DMS 273 treated with DMSO at 0.1 percent for 48 hours (cell line): Measurements from ENCODE around the gene VCP.

ENCODE experiments used
- DNase-seq: peaks from one replicate; lab custom pipeline; 2025; lab: John Stamatoyannopoulos, UW

Gene VCP

DNA sequence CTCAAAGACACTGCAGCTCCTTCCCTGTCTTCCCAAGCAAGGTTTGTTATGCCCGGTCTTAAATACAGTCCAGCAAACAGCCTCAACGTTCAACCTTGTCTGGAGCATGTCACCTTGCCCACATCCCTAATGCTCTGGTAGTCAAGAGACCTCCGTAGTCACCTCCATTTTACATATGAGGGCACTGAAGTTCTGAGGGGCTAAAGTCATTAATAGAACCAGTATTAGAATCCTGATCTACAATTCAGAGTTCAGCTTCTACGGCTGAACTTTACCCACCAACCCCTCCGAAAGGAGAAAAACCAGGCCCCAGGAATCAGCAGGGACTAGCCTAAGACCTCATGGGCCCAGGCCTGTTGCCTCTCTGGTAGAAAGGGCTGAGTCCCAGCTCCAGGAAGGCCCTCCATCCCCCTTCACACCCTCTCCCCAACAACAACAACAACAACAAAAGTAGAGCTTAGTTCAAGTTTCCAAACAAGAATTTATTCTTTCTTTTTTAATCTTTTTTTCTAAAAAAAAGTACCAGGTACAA, 31.3 kb upstream of the VCP start:
- no peak for DNase-seq

DNA sequence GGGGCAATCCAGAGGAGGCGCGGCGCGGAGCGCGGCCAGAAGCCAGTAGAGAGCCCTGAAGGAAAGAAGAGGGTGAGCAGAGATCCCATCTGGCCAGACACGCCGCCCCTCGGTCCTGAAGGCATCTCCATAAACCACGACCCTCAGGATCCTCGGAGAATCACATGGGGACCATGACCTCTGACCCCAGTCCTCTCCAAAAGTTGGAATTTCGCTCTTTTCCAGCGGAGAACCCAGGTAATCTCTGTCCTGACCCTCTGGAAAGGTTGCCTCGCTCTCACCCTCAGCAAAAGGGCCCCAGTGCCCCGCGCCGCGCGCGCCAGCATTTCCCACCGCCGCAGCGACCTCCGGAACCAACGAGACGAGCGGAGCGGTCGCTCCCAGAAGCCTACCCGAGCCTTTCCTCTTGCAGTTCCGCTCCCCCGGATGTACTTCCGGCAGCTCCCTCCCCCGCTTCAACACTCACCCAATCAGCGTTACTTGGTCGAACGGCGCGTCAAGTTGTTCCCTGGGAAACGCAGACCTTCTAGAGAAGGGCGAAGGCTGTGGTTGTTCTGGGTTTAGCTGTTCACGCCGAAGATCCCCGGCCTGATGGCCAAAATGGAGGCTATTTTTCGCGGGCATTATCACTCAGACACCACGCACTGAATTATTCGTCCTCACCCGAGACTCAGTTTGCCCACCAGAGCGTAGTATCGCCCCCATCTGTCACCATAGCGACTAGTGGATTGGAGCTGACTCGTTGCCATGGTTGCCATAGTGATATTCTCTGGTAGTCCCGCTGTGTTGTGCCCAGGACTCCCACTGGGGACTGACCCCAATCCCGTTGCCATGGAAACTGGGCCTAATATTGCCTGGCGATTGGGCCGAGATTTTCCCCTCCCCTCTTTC, 30.6 kb upstream of the VCP start, which contains the start of gene STOML2:
STOML2 (minus strand) TSS at position 363 of the 891 bp plus-strand sequence; CDS start at position 326, 37 bp downstream.
- peak; percentile 94 for DNase-seq

- no peak for DNase-seq
Measured at GRCh38 chr9:35102465-35102768, 30.0 kb upstream of the VCP start.

DNA sequence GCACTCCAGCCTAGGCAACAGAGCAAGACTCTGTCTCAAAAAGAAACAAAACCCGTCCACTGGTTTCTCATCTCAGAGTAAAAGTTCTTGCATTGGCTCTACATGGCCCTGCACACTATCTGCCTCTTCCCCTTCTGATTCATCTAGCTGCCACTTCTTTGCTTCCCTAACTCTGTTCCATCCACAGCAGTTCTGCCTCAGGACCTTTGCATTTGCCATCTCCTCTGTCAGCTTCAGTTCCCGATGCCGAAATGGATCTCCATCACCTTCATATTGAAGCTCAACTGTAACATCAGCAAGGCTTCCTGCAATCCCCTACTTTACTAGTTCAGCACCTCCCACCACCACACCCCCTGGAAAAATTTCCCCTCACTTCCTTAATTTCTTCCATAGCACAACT, 25.1 kb upstream of the VCP start:
- DNase-seq: no peak

GRCh38 chr9:35096035-35096849, 23.8 kb upstream of the VCP start, which contains the start of gene PIGO:
TSS of gene PIGO (minus strand) at chr9:35096591. CDS start at chr9:35095565, 1,026 bp downstream.
- DNase-seq: peak; percentile 65

DNA sequence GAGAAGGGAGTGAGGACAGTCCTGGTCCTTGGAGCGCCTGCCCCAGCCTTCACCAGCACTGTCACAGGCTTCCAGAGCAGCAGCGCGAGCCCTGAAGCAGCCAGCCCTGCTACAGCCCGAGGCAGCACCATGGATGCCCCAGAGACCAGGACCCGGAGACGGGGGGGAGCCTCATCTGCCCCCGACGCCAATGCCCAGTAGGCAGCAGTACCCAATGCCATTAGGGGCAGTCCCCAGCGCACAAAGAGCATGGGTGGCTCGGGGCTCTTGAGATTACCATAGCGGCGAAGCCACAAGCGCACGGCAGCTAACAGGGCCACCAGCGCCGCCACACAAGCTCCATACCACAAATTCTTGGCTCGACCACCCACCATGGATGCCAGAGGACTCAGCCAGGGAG, 19.1 kb upstream of the VCP start:
- no peak for DNase-seq

- no peak for DNase-seq
Measured at GRCh38 chr9:35089434-35089833, 17.0 kb upstream of the VCP start.

- no peak for DNase-seq
Measured at GRCh38 chr9:35085078-35085477, 12.7 kb upstream of the VCP start.

- DNase-seq: peak; percentile 85
Measured at GRCh38 chr9:35079426-35080341, 7.3 kb upstream of the VCP start, which contains the start of gene FANCG. TSS of gene FANCG (minus strand) at chr9:35079942. CDS start at chr9:35079524, 418 bp downstream.

DNA sequence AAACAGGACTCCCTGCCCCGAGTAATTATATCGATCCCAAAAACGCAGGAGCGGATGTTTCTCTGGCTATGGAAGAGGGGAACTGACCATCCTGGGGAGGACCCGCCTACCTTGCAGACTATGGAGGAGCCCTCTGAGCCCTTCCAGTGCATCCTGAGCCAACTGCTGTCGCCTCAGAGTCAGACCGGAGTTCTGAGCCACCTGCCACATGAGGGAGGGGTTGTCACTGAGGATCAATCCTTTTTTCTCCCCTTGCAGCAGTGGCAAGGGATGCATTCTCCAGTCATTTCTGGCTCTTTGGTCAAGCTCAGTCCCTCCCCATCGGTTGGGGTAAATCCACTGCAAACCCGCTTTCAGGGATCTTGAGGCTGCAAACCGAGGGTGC, 6.6 kb upstream of the VCP start:
- DNase-seq: no peak

DNA sequence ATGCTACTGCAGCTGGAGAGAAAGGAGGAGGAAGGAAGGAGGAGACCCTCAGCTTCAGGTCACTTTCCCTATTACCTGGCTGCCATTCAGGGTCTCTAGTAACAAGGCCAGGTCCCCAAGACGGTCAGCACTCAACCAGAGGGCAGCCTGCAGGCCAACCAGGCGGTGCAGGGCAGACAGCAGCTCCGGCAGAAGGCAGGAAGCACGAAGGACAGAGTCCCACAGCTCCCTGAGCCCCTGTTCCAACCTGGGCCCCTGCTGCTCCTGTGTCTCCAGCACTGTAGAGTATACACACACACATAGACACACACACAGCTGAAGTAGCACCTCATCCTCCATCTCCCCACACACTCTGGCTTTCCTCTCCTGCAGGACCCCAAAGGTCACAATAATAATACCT, 5.6 kb upstream of the VCP start:
- DNase-seq: no peak

- no peak for DNase-seq
Measured at GRCh38 chr9:35076848-35077247, 4.4 kb upstream of the VCP start.

- DNase-seq: no peak
Measured at GRCh38 chr9:35075358-35075757, 2.9 kb upstream of the VCP start.

DNA sequence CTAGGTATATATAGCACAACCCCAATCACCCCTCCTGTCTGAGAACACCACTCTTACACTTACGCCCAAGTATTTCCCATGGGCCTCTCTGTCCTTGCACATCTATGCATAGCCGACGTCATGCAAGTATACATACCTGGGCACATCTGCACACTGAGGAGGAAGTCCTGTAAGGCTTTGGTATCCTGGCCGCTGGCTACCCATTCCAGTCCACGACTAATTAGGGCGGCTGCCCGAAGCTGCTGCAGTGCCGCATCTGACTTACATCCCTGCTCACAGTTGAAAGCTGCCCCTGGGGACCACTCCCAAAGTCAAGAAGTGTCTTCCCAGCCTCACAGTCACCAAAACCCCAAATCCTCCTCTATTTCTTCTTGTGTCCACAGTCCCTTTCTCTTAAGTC, 2.4 kb upstream of the VCP start:
- DNase-seq: no peak

- DNase-seq: no peak
Measured at GRCh38 chr9:35074141-35074540, 1.7 kb upstream of the VCP start.

DNA sequence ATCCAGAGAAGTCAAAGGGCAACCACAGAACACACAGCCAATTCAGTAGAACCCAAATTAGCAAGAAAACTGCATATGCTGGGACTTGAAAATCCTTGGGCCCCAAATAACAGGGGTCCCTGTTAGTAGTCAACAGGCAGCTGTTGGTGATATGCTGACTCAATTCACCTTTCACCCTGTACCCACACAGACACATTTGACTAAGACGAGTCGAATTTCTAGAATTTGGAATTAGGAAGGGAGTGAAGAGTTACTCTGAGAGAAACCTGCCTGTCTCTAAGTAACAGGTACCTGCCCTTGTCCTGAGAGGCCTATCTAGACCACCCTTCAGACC, 821 bp upstream of the VCP start:
- no peak for DNase-seq

GRCh38 chr9:35071814-35072460, 488 bp downstream of the VCP start:
- DNase-seq: peak; percentile 54

DNA sequence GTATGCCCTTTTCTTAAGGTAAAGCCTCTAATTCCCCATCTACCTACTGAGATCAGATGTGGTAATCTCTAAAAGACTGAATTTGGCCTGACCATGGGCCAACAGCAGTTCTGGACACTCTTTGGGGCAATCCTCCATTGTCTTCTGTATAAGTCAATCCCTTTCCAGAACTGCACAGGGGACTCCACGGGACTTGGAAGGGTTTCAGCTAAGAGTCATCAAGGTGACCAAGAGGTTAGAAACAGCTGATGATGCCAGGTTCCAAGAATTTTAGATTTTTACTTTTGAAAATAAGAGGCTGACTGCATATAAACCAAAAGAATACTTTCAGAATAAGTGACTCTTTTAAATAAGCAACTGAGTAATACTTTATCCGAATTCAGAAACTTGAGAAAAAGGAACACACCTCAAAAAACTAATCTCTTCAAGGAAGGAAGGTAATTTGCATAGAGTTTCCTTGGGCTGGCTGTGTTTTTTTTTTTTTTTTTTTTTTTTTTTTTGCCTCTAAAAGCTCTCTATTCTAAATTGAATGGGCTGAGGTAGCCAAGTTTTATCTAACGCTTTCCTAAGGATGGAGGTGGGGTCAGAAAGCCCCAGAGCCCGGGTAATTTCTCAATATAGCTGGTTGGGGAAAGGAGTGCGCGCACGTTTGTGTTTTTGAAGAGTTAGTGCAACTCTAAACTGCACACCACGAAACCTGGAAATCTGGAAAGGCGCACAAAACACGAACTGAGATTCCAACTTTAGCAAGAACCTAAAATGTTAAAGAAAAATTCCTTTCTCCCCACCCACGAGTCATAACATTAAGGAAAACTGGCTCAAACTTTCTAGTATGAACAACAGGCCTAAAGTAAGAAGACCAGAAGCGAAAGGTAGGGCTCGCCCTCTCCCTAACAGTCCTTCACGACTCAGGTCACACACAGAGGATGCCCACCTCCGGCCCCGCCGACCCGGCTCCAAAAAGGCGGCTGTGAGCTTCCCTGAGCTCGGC, 1.3 kb downstream of the VCP start:
- no peak for DNase-seq

DNA sequence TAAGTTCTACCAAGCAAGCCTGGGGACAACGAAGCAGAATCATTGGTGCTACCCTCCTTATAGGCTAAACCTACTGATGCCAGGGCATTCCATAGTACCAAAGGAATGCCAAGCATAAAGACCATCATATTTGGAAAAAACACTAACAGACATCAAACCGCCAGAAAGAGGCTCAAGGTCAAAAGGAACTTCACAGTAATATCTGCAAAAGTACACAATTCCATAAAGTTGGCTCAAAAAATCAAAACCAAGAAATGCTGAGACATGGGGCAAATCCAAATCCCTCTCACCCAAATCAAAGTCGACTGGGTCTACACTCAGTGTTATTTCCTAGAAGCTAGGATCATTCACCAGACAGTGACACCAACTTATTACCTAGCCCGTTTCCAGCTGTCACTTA, 3.4 kb downstream of the VCP start:
- DNase-seq: no peak

DNA sequence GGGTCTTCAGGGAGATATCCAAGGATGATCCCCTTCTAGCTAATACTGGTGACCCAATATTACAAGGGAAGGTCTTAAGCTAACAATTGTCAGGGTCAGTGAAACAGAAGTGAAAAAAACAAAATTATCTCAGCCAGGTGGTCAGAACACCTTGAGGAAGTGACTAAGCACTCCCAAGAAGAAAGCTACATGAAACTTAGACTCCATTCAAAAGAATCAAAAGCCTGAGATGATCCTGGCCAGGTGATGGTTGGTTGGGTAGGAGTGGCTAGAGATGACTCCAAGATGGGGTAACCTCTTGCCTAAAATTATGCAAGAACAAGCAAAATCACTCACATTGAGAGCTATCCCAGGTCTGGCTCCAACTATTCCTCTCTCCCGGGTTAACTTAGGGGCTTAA, 5.4 kb downstream of the VCP start:
- DNase-seq: no peak
